Fibroblast of villous mesenchyme (primary cell): Measurements from ENCODE around the gene TRIM13. TPM values are rescaled to one million over a fixed set of nuclear protein-coding genes. Genes with fewer than 3 reads are reported as not detected.
"Not testable (repeated sequence)": the region's sequence is repeated elsewhere in the genome, so short reads cannot be mapped to it uniquely, and the experiment has no call there.

ENCODE experiments used
- DNase-seq: peaks from one replicate; pipeline ENCODE4 v3.0.0-alpha.2; 2010; ENCODE audit warnings: low read depth
- H3K4me3 ChIP-seq: 2 replicates; pipeline ENCODE4 v1.5.1; 2011; ENCODE audit warnings: low read depth, mild to moderate bottlenecking, low read length
- CTCF ChIP-seq: IDR thresholded peaks from 2 replicates; pipeline ENCODE4 v1.5.1; 2012; ENCODE audit warnings: low read depth, mild to moderate bottlenecking, low read length; ENCODE audit not compliant: insufficient read depth
- total RNA-seq: library from RNA; depleted of rRNA; stranded (reverse); fragments of >200 nt; gene quantifications from 2 replicates; pipeline ENCODE4 v1.2.3, GENCODE V29; 2012

Gene TRIM13, protein sequence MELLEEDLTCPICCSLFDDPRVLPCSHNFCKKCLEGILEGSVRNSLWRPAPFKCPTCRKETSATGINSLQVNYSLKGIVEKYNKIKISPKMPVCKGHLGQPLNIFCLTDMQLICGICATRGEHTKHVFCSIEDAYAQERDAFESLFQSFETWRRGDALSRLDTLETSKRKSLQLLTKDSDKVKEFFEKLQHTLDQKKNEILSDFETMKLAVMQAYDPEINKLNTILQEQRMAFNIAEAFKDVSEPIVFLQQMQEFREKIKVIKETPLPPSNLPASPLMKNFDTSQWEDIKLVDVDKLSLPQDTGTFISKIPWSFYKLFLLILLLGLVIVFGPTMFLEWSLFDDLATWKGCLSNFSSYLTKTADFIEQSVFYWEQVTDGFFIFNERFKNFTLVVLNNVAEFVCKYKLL
- 24.5 and 41.9 TPM in 2 replicates for total RNA-seq

- H3K4me3 ChIP-seq, result peak within 1 kb of the TSS; percentile 90
- TF ChIP-seq CTCF, result peak; percentile 75
- DNase-seq, result peak; percentile 92
Measured at GRCh38 chr13:49996951-49997895, at the start of gene TRIM13. Gene TRIM13 (plus strand): TSS chr13:49997042. CDS start chr13:50011941, 14,899 bp downstream.

DNA sequence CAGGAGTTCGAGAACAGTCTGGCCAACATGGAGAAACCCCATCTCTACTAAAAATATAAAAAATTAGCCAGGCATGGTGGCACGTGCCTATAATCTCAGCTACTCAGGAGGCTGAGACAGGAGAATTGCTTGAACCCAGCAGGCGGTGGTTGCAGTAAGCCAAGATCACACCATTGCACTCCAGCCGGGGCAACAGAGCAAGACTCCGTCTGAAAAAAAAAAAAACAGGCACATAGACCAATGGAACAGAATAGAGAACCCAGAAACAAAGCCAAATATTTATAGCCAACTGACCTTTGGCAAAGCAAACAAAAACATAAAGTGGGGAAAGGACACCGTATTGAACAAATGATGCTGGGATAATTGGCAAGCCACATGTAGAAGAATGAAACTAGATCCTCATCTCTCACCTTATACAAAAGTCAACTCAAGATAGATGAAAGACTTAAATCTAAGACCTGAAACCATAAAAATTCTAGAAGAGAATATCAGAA, 48.0 kb upstream of the TRIM13 start:
- H3K4me3 ChIP-seq, DNase-seq: not testable (repeated sequence)

DNA sequence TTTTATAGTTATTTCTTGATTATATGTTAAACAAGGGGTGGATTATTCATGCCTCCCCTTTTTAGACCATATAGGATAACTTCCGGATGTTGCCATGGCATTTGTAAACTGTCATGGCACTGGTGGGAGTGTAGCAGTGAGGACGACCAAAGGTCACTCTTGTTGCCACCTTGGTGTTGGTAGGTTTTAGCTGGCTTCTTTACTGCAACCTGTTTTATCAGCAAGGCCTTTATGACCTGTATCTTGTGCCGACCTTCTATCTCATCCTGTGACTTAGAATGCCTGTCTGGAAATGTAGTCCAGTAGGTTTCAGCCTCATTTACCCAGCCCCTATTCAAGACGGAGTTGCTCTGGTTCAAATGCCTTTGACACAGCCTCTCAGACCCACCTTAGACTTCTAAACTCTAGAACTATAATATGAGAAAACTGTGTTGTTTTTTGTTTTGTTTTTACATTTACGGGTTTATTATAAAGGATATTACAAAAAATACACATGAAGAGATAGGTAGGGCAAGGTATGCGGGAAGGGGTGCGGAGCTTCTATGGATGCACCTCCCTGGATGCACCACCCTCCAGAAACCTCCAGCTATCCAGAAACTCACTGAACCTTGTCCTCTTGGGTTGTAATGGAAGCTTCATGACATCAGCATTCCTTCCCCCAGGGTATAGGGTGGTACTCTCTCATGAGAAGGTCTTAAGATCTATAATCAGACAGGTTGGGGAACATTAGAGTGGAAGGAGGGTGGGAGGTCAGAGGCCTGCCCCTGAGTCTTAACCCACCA, 44.9 kb upstream of the TRIM13 start:
- no peak for TF ChIP-seq CTCF
- no peak overlapping the region for H3K4me3 ChIP-seq
- no peak for DNase-seq

GRCh38 chr13:49953560-49953959, 43.3 kb upstream of the TRIM13 start:
- H3K4me3 ChIP-seq, result no peak overlapping the region
- DNase-seq, result no peak
- no peak for TF ChIP-seq CTCF

DNA sequence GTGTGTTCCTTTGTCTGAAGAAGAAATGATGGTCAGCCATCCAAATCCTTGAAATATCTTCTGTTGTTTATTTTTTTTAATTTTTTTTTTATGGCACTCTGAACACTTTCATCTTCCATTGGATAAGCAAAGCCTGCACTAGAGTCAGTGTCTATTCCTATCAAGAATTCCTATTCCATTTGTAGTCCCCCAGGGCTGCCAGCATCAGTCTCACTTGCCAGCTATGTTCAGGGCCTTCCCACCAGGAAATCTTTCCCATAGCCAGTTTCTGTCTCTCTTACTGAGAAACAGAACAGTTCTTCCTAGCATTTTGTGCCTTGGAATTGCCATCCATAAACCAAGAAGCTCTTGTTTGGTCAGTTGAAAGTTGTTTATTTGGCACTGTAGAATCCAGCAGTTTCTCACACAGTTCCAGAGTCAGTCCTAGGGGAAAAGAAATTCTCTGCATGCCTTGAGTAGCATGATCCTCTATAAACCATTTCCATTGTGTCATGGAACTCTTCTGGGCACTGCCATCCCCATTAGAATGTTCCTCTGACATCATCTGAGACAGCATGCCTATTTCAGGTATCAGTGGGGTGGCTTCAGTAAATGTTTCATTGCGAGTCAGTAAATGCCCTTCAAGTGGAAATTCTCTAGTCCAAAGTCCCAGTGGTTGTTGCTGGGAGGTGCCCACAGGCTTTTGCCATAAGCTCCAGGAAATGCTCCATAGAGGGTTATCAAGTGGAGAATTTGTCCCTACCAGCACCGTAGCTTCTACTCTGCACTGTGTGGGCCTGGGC, 42.0 kb upstream of the TRIM13 start:
- DNase-seq, result no peak
- TF ChIP-seq CTCF, result no peak
- H3K4me3 ChIP-seq, result no peak overlapping the region

DNA sequence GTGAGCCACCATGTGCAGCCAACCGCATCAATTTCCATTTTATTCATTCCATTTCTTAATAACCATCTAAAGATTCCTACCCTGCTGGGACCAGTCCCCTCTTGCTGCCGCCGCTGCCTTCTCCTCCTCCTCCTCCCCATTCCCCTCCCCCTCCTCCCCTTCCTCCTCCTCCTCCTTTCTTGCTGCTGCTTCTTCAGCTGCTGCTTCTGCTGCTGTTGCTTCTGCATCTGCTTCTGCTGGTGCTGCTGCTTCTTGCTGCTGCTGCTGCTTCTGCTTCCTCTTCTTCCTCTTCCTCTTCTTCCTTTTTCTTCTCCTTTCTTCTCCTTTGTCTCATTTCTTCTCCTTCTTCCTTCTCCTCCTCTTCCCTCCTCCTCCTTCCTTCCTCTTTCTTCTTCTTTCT, 40.7 kb upstream of the TRIM13 start:
- no peak for TF ChIP-seq CTCF
- H3K4me3 ChIP-seq, result no peak overlapping the region
- no peak for DNase-seq
